HCT116 (cell line): ENCODE measurements around the gene DDX1. TPM values are rescaled to one million over a fixed set of nuclear protein-coding genes. Genes with fewer than 3 reads are reported as not detected.

Source experiments
- ATAC-seq: fragments of 200-7000 bp; cut with Tn5 transposase; 2 replicates; pipeline ENCODE4 v1.9.1; 2020; ENCODE audit warnings: mild to moderate bottlenecking, moderate library complexity
- BruUV-seq: library from RNA; stranded (reverse); fragments of 400-500 nt; replicated peaks from 2 replicates; lab custom pipeline; 2021; lab: Mats Ljungman, UMichigan
- CTCF ChIA-PET: fragments of 300-600 bp; sonication (Branson Sonifier 250); formaldehyde crosslinking; loops from one replicate; lab custom pipeline; 2021; ENCODE audit warnings: antibody characterized with exemption; lab: Charles Lee
- POLR2A ChIA-PET: fragments of 300-600, 350-600 bp; sonication (Branson Sonifier 250); formaldehyde crosslinking; loops from one replicate; lab custom pipeline; 2021; ENCODE audit warnings: antibody characterized with exemption; lab: Charles Lee
- RAD21 ChIA-PET, 2 experiments: fragments of 300-600 bp; sonication (Branson Sonifier 250); formaldehyde crosslinking; loops; one replicate each; lab custom pipeline; 2023; ENCODE audit warnings: low total read pairs in 2 of 2; ENCODE audit not compliant: uncharacterized antibody in 2 of 2, unreplicated experiment in 2 of 2, low non-redundant PET in 1 of 2; lab: Charles Lee
- DNase-seq: peaks from one replicate; pipeline ENCODE4 v3.0.0-alpha.2; 2010; ENCODE audit warnings: low read depth, low spot score
- H2AFZ ChIP-seq: fragments of 200-600 bp; shearing (Covaris generic), sonication (generic); 2 replicates; pipeline ENCODE4 v1.6.1; 2017; ENCODE audit warnings: low read depth, mixed run types, mixed read lengths, antibody characterized with exemption, low read length; ENCODE audit not compliant: poor library complexity, severe bottlenecking
- H3K27ac ChIP-seq: 2 replicates; pipeline ENCODE4 v1.5.1; 2012; ENCODE audit warnings: low read depth, low read length
- H3K27me3 ChIP-seq: fragments of 200-600 bp; sonication (generic); 2 replicates; pipeline ENCODE4 v1.6.1; 2016; ENCODE audit warnings: mixed run types, low read length, mixed read lengths; ENCODE audit not compliant: insufficient read depth
- H3K36me3 ChIP-seq, 2 experiments: fragments of 200-500 bp in 1 of 2; fragments of 200-600 bp in 1 of 2; sonication (Bioruptor generic) in 1 of 2; sonication (generic) in 1 of 2; 2 replicates each; pipeline versions ENCODE4 v1.5.1 to v1.6.1; 2014 to 2016; ENCODE audit warnings: low read length in 2 of 2, inconsistent platforms in 1 of 2, mixed read lengths in 1 of 2, mixed run types in 1 of 2; ENCODE audit not compliant: insufficient read depth in 2 of 2, control insufficient read depth in 1 of 2
- H3K4me1 ChIP-seq, 2 experiments: fragments of 200-600 bp in 1 of 2; sonication (generic) in 1 of 2; 2 replicates each; pipeline versions ENCODE4 v1.5.1 to v1.6.1; 2012 to 2017; ENCODE audit warnings: low read length in 2 of 2, inconsistent platforms in 1 of 2, mild to moderate bottlenecking in 1 of 2, mixed read lengths in 1 of 2, mixed run types in 1 of 2, moderate library complexity in 1 of 2; ENCODE audit not compliant: insufficient read depth in 2 of 2, control insufficient read depth in 1 of 2
- H3K4me2 ChIP-seq: fragments of 200-600 bp; sonication (generic); 2 replicates; pipeline ENCODE4 v1.6.1; 2017; ENCODE audit warnings: mixed run types, low read length, mixed read lengths
- H3K4me3 ChIP-seq, 2 experiments: fragments of 200-600 bp in 1 of 2; sonication (generic) in 1 of 2; replicated peaks in 1 of 2; 2 replicates each; pipeline ENCODE4 v1.5.1; 2011 to 2016; ENCODE audit warnings: low read length in 2 of 2, control low read depth in 1 of 2, low read depth in 1 of 2, mild to moderate bottlenecking in 1 of 2, mixed read lengths in 1 of 2, mixed run types in 1 of 2
- H3K79me2 ChIP-seq: fragments of 200-600 bp; sonication (generic); 2 replicates; pipeline ENCODE4 v1.6.1; 2017; ENCODE audit warnings: mild to moderate bottlenecking, mixed run types, low read length, moderate library complexity, mixed read lengths; ENCODE audit not compliant: insufficient read depth
- H3K9ac ChIP-seq: fragments of 200-600 bp; sonication (generic); 2 replicates; pipeline ENCODE4 v1.6.1; 2016; ENCODE audit warnings: low read length, mixed read lengths
- H3K9me2 ChIP-seq: fragments of 200-600 bp; sonication (generic), shearing (Covaris generic); 2 replicates; pipeline ENCODE4 v1.6.1; 2017; ENCODE audit warnings: mixed run types, mild to moderate bottlenecking, moderate library complexity; ENCODE audit not compliant: insufficient read depth
- H3K9me3 ChIP-seq, 2 experiments: fragments of 200-500 bp in 1 of 2; fragments of 200-600 bp in 1 of 2; sonication (Bioruptor generic) in 1 of 2; sonication (generic) in 1 of 2; 2 replicates each; pipeline ENCODE4 v1.6.1; 2014 to 2017; ENCODE audit warnings: low read length in 2 of 2, mixed read lengths in 2 of 2, inconsistent platforms in 1 of 2, low read depth in 1 of 2, mild to moderate bottlenecking in 1 of 2, mixed run types in 1 of 2, moderate library complexity in 1 of 2; ENCODE audit not compliant: control insufficient read depth in 1 of 2, insufficient read depth in 1 of 2
- H4K20me1 ChIP-seq: fragments of 200-600 bp; sonication (generic), shearing (Covaris generic); 2 replicates; pipeline ENCODE4 v1.6.1; 2017; ENCODE audit warnings: mixed run types, mild to moderate bottlenecking, moderate library complexity; ENCODE audit not compliant: insufficient read depth
- CBX3 ChIP-seq: IDR thresholded peaks from 2 replicates; pipeline ENCODE4 v1.6.1; 2012; ENCODE audit warnings: low read depth
- EGR1 ChIP-seq: IDR thresholded peaks from 2 replicates; pipeline ENCODE4 v1.6.1; 2012; ENCODE audit warnings: low read depth
- EZH2 ChIP-seq: fragments of 200-600 bp; sonication (generic); IDR thresholded peaks from 2 replicates; pipeline ENCODE4 v1.6.1; 2017; ENCODE audit warnings: antibody characterized with exemption, mixed run types
- EZH2phosphoT487 ChIP-seq: fragments of 200-600 bp; IDR thresholded peaks from 2 replicates; pipeline ENCODE4 v1.6.1; 2018; ENCODE audit warnings: antibody characterized with exemption, borderline replicate concordance
- FOSL1 ChIP-seq: IDR thresholded peaks from 2 replicates; pipeline ENCODE4 v1.6.1; 2012; ENCODE audit warnings: low read depth
- JUND ChIP-seq: IDR thresholded peaks from 2 replicates; pipeline ENCODE4 v1.6.1; 2012
- SIN3A ChIP-seq: IDR thresholded peaks from 2 replicates; pipeline ENCODE4 v1.6.1; 2012; ENCODE audit warnings: low read depth
- SRF ChIP-seq: IDR thresholded peaks from 2 replicates; pipeline ENCODE4 v1.6.1; 2012; ENCODE audit warnings: low read depth
- YY1 ChIP-seq: IDR thresholded peaks from 2 replicates; pipeline ENCODE4 v1.6.1; 2011; ENCODE audit warnings: low read length, low read depth, moderate library complexity, mild to moderate bottlenecking; ENCODE audit not compliant: insufficient replicate concordance; ENCODE audit errors: extremely low read depth
- ZFX ChIP-seq: fragments of 450-650 bp; IDR thresholded peaks from 2 replicates; pipeline ENCODE4 v1.6.1; 2017
- ZNF274 ChIP-seq: fragments of 200-500 bp; sonication (Bioruptor generic); IDR thresholded peaks from 2 replicates; pipeline ENCODE4 v1.6.1; 2014; ENCODE audit warnings: mild to moderate bottlenecking, low read depth, low read length, inconsistent platforms
- intact Hi-C: fragments of 100-400 bp; cut with micrococcal nuclease; formaldehyde crosslinking; loops from 2 replicates; pipeline ENCODE4 v1.10.0; 2022
- total RNA-seq: library from RNA; stranded (reverse); gene quantifications from one replicate; pipeline ENCODE4 v1.2.1, GENCODE V29; 2021; ENCODE audit not compliant: unreplicated experiment
- TF ChIP-seq, protein P1 (sequence below): IDR thresholded peaks from 2 replicates; pipeline ENCODE4 v1.6.1; 2011; ENCODE audit warnings: mild to moderate bottlenecking, low read length, moderate library complexity; ENCODE audit not compliant: insufficient replicate concordance; ENCODE audit errors: extremely low read depth
- TF ChIP-seq, protein P2 (sequence below): IDR thresholded peaks from 2 replicates; pipeline ENCODE4 v1.6.1; 2012; ENCODE audit warnings: low read depth
- TF ChIP-seq, protein P3 (sequence below): IDR thresholded peaks from 2 replicates; pipeline ENCODE4 v1.6.1; 2012
- TF ChIP-seq, protein P4 (sequence below): IDR thresholded peaks from 2 replicates; pipeline ENCODE4 v1.6.1; 2012

Gene DDX1
- total RNA-seq, 1 experiment from 2014 or later: 117 TPM

GRCh38 chr2:15543541-15543940 is 48.1 kb upstream of the DDX1 start:
- H4K20me1 ChIP-seq: peaks cover 4% of the 10 kb centered on the region; the same call in 1 of the 2 replicates
- no peaks in the 10 kb centered on the region for H3K9me3 ChIP-seq
- POLR2A ChIA-PET: no interaction called here
- intact Hi-C loops: no loop called here
- H3K79me2 ChIP-seq: no peaks in the 10 kb centered on the region
- RAD21 ChIA-PET: no interaction called here
- no peaks in the 10 kb centered on the region for H3K27me3 ChIP-seq
- TF ChIP-seq SRF: no peak
- TF ChIP-seq EGR1: no peak
- no peak for TF ChIP-seq ZFX
- no peak for TF ChIP-seq JUND
- no peak for TF ChIP-seq CBX3
- TF ChIP-seq YY1: no peak
- TF ChIP-seq, protein P1, sequence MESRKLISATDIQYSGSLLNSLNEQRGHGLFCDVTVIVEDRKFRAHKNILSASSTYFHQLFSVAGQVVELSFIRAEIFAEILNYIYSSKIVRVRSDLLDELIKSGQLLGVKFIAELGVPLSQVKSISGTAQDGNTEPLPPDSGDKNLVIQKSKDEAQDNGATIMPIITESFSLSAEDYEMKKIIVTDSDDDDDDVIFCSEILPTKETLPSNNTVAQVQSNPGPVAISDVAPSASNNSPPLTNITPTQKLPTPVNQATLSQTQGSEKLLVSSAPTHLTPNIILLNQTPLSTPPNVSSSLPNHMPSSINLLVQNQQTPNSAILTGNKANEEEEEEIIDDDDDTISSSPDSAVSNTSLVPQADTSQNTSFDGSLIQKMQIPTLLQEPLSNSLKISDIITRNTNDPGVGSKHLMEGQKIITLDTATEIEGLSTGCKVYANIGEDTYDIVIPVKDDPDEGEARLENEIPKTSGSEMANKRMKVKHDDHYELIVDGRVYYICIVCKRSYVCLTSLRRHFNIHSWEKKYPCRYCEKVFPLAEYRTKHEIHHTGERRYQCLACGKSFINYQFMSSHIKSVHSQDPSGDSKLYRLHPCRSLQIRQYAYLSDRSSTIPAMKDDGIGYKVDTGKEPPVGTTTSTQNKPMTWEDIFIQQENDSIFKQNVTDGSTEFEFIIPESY: no peak
- TF ChIP-seq EZH2phosphoT487: no peak
- TF ChIP-seq, protein P2, sequence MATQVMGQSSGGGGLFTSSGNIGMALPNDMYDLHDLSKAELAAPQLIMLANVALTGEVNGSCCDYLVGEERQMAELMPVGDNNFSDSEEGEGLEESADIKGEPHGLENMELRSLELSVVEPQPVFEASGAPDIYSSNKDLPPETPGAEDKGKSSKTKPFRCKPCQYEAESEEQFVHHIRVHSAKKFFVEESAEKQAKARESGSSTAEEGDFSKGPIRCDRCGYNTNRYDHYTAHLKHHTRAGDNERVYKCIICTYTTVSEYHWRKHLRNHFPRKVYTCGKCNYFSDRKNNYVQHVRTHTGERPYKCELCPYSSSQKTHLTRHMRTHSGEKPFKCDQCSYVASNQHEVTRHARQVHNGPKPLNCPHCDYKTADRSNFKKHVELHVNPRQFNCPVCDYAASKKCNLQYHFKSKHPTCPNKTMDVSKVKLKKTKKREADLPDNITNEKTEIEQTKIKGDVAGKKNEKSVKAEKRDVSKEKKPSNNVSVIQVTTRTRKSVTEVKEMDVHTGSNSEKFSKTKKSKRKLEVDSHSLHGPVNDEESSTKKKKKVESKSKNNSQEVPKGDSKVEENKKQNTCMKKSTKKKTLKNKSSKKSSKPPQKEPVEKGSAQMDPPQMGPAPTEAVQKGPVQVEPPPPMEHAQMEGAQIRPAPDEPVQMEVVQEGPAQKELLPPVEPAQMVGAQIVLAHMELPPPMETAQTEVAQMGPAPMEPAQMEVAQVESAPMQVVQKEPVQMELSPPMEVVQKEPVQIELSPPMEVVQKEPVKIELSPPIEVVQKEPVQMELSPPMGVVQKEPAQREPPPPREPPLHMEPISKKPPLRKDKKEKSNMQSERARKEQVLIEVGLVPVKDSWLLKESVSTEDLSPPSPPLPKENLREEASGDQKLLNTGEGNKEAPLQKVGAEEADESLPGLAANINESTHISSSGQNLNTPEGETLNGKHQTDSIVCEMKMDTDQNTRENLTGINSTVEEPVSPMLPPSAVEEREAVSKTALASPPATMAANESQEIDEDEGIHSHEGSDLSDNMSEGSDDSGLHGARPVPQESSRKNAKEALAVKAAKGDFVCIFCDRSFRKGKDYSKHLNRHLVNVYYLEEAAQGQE: no peak
- TF ChIP-seq, protein P3, sequence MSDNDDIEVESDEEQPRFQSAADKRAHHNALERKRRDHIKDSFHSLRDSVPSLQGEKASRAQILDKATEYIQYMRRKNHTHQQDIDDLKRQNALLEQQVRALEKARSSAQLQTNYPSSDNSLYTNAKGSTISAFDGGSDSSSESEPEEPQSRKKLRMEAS: no peak
- TF ChIP-seq FOSL1: no peak
- no peak for TF ChIP-seq EZH2
- no peak for TF ChIP-seq SIN3A
- TF ChIP-seq ZNF274: no peak
- TF ChIP-seq, protein P4, sequence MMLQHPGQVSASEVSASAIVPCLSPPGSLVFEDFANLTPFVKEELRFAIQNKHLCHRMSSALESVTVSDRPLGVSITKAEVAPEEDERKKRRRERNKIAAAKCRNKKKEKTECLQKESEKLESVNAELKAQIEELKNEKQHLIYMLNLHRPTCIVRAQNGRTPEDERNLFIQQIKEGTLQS: no peak
- CTCF ChIA-PET: no interaction called here
- no peaks in the 10 kb centered on the region for H3K36me3 ChIP-seq
- no peak overlapping the region for H3K27ac ChIP-seq
- no peak for ATAC-seq
- no TSS peak for BruUV-seq
- H3K9me2 ChIP-seq: no peaks in the 10 kb centered on the region
- H3K9ac ChIP-seq: no peak overlapping the region
- no peak overlapping the region for H2AFZ ChIP-seq
- no peak overlapping the region for H3K4me2 ChIP-seq
- H3K4me1 ChIP-seq: no peaks in the 10 kb centered on the region
- DNase-seq: no peak
- H3K4me3 ChIP-seq: no peak overlapping the region
